MM.1S (cell line): ENCODE measurements around the gene CARMIL1.

Experiments used
- DNase-seq: peaks from one replicate; pipeline ENCODE4 v3.0.0-alpha.2; 2015
- H2AFZ ChIP-seq: fragments of 300-600 bp; sonication (generic); 2 replicates; pipeline ENCODE4 v1.6.0; 2016; ENCODE audit warnings: antibody characterized with exemption, low read length
- H3F3A ChIP-seq: fragments of 300-600 bp; sonication (generic); 2 replicates; pipeline ENCODE4 v1.6.1; 2016; ENCODE audit warnings: mild to moderate bottlenecking, antibody characterized with exemption, low read length, moderate library complexity, mixed read lengths; ENCODE audit not compliant: insufficient read depth
- H3K27ac ChIP-seq: fragments of 300-600 bp; sonication (generic); 2 replicates; pipeline ENCODE4 v1.5.1; 2016; ENCODE audit warnings: mild to moderate bottlenecking, low read length
- H3K27me3 ChIP-seq: fragments of 300-600 bp; sonication (generic); replicated peaks from 2 replicates; pipeline ENCODE4 v1.6.0; 2016; ENCODE audit warnings: low read length; ENCODE audit not compliant: insufficient read depth
- H3K36me3 ChIP-seq: fragments of 300-600 bp; sonication (generic); replicated peaks from 2 replicates; pipeline ENCODE4 v1.6.1; 2016; ENCODE audit warnings: mild to moderate bottlenecking, low read length, mixed read lengths; ENCODE audit not compliant: insufficient read depth
- H3K4me1 ChIP-seq: fragments of 300-600 bp; sonication (generic); 2 replicates; pipeline ENCODE4 v1.6.1; 2016; ENCODE audit warnings: low read length, mixed read lengths
- H3K4me2 ChIP-seq: fragments of 300-600 bp; sonication (generic); 2 replicates; pipeline ENCODE4 v1.6.0; 2016; ENCODE audit warnings: low read depth, low read length
- H3K4me3 ChIP-seq: fragments of 300-600 bp; sonication (generic); 2 replicates; pipeline ENCODE4 v1.5.1; 2016; ENCODE audit warnings: low read length, mixed read lengths
- H3K79me2 ChIP-seq: fragments of 300-600 bp; sonication (generic); 2 replicates; pipeline ENCODE4 v1.6.1; 2016; ENCODE audit warnings: mixed run types, low read length, mixed read lengths
- H3K9ac ChIP-seq: fragments of 300-600 bp; sonication (generic); 2 replicates; pipeline ENCODE4 v1.6.1; 2016; ENCODE audit warnings: low read length, mixed read lengths
- H3K9me2 ChIP-seq: fragments of 300-600 bp; sonication (generic); replicated peaks from 2 replicates; pipeline ENCODE4 v1.6.1; 2016; ENCODE audit warnings: mild to moderate bottlenecking, low read length, mixed read lengths; ENCODE audit not compliant: insufficient read depth
- H3K9me3 ChIP-seq: fragments of 300-600 bp; sonication (generic); replicated peaks from 2 replicates; pipeline ENCODE4 v1.6.1; 2016; ENCODE audit warnings: mild to moderate bottlenecking, low read length, mixed read lengths; ENCODE audit not compliant: insufficient read depth
- H4K20me1 ChIP-seq: fragments of 300-600 bp; sonication (generic); 2 replicates; pipeline ENCODE4 v1.6.1; 2016; ENCODE audit warnings: mild to moderate bottlenecking, low read length, moderate library complexity, mixed read lengths; ENCODE audit not compliant: insufficient read depth
- EZH2 ChIP-seq: fragments of 300-600 bp; sonication (generic); optimal IDR thresholded peaks from 2 replicates; pipeline ENCODE3; 2017; ENCODE audit warnings: low read depth, mild to moderate bottlenecking, antibody characterized with exemption, low read length, mixed read lengths
- EZH2phosphoT487 ChIP-seq: fragments of 300-600 bp; sonication (generic); IDR thresholded peaks from 2 replicates; pipeline ENCODE4 v1.6.1; 2018; ENCODE audit warnings: antibody characterized with exemption, low read length
- TF ChIP-seq, protein P1 (sequence below): fragments of 300-600 bp; sonication (generic); IDR thresholded peaks from 2 replicates; pipeline ENCODE4 v1.5.1; 2016; ENCODE audit warnings: antibody characterized with exemption, low read length, mixed read lengths

Gene CARMIL1

DNA sequence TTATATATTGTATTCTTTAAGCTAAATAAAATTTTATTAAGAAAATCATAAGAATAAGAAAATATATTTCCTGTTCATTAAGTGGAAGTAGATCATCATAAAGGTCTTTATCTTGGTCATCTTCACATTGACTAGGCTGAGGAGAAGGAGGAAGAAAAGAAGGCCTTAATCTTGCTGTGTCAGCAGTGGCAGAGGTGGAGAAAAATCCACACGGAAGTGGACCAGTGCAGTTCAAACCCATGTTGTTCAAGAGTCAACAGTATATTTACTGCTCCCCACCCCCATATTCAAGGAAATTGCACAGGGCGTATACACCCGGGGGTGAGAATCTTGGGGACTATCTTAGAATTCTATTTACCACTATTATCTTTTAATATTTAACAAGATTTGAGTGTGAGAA, 194.3 kb downstream of the CARMIL1 start:
- Histone ChIP-seq H4K20me1 (no peaks in the 10 kb centered on the region), H3K79me2 (no peaks in the 10 kb centered on the region), H2AFZ (no peak overlapping the region), H3K9me3 (no peaks in the 10 kb centered on the region), H3K27me3 (no peaks in the 10 kb centered on the region), H3K9ac (no peak overlapping the region), H3K4me2 (no peak overlapping the region), H3K4me3 (no peak overlapping the region), H3K9me2 (no peaks in the 10 kb centered on the region), H3K36me3 (no peaks in the 10 kb centered on the region), H3K4me1 (0 out of 2 replicates have a peak, but pooled peaks cover 3% of the 10 kb centered on the region), H3F3A (0 out of 2 replicates have a peak, but pooled peaks cover 3% of the 10 kb centered on the region), H3K27ac (no peak overlapping the region)
- no peak for DNase-seq
- no peak for TF ChIP-seq EZH2phosphoT487
- TF ChIP-seq EZH2: no peak
- TF ChIP-seq, protein P1, sequence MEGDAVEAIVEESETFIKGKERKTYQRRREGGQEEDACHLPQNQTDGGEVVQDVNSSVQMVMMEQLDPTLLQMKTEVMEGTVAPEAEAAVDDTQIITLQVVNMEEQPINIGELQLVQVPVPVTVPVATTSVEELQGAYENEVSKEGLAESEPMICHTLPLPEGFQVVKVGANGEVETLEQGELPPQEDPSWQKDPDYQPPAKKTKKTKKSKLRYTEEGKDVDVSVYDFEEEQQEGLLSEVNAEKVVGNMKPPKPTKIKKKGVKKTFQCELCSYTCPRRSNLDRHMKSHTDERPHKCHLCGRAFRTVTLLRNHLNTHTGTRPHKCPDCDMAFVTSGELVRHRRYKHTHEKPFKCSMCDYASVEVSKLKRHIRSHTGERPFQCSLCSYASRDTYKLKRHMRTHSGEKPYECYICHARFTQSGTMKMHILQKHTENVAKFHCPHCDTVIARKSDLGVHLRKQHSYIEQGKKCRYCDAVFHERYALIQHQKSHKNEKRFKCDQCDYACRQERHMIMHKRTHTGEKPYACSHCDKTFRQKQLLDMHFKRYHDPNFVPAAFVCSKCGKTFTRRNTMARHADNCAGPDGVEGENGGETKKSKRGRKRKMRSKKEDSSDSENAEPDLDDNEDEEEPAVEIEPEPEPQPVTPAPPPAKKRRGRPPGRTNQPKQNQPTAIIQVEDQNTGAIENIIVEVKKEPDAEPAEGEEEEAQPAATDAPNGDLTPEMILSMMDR: no peak

DNA sequence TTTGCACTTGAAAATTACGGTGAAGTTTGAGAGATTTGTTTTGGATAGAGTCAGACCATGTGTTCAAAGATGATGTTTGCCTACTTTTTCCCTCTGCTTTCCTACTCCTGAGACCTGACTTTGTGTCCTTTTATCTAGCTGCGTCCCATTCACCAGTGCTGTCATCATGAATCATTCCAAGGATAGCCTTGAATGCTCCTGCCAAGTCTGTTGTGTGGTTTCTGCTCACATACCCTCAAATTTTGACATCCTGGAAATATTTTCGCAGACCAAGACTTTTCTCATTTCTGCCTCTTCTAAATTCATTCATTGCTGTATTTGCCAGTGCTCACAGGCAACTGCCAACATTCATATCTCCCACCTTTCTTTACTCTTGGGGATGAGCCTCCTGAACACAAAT, 197.0 kb downstream of the CARMIL1 start:
- H3K36me3 ChIP-seq: no peaks in the 10 kb centered on the region; the same call in 1 of the 2 replicates
- peaks cover 3% of the 10 kb centered on the region; the same call in 1 of the 2 replicates for H3F3A ChIP-seq
- no peaks in the 10 kb centered on the region for H3K27me3 ChIP-seq
- no peaks in the 10 kb centered on the region for H3K79me2 ChIP-seq
- H4K20me1 ChIP-seq: no peaks in the 10 kb centered on the region
- 0 out of 2 replicates have a peak, but pooled peaks cover 3% of the 10 kb centered on the region for H3K4me1 ChIP-seq
- H3K27ac ChIP-seq: no peak overlapping the region
- no peak overlapping the region for H2AFZ ChIP-seq
- H3K9me2 ChIP-seq: no peaks in the 10 kb centered on the region
- no peak overlapping the region for H3K4me2 ChIP-seq
- TF ChIP-seq, protein P1: no peak
- TF ChIP-seq EZH2phosphoT487: no peak
- TF ChIP-seq EZH2: no peak
- H3K9ac ChIP-seq: no peak overlapping the region
- no peak for DNase-seq
- H3K4me3 ChIP-seq: no peak overlapping the region
- no peaks in the 10 kb centered on the region for H3K9me3 ChIP-seq

DNA sequence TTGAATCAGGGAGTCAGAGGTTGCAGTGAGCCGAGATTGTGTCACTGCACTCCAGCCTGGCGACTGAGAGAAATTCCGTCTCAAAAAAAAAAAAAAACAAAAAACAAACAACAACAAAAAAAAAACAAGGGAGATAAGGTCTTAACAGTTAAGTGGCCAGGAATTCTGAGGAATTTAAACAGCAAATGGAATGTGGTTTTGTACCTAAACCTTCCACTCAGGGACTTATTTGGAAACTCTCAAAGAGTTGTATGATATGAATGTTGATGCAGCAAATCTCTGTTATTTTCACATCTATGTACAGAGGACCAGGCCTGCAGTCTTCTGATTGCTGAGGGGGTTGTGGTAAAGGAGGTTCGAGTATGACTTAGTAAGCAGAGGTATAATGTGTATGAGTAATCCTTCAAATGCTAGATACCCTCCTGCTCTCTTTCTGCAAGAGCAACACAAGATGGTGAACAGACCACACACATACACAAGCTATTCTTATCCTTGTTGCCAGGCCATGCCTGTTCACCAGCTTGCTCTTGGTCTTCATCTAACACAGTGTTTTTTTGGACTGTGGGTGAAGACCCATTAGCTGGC, 197.9 kb downstream of the CARMIL1 start:
- H3K79me2 ChIP-seq: no peaks in the 10 kb centered on the region
- 0 out of 2 replicates have a peak, but pooled peaks cover 3% of the 10 kb centered on the region for H3K4me1 ChIP-seq
- no peak for TF ChIP-seq EZH2phosphoT487
- no peak for TF ChIP-seq EZH2
- TF ChIP-seq, protein P1: no peak
- no peak overlapping the region for H3K27ac ChIP-seq
- H3K9me3 ChIP-seq: no peaks in the 10 kb centered on the region
- no peak for DNase-seq
- H3K4me3 ChIP-seq: no peak overlapping the region
- H3K4me2 ChIP-seq: no peak overlapping the region
- H3F3A ChIP-seq: peaks cover 3% of the 10 kb centered on the region; the same call in 1 of the 2 replicates
- no peaks in the 10 kb centered on the region for H3K27me3 ChIP-seq
- H3K36me3 ChIP-seq: no peaks in the 10 kb centered on the region; the same call in 1 of the 2 replicates
- no peaks in the 10 kb centered on the region for H3K9me2 ChIP-seq
- H2AFZ ChIP-seq: no peak overlapping the region
- no peaks in the 10 kb centered on the region for H4K20me1 ChIP-seq
- H3K9ac ChIP-seq: no peak overlapping the region
